ENCODE measurements around the gene DLG2. TPM values are rescaled to one million over a fixed set of nuclear protein-coding genes. Genes with fewer than 3 reads are reported as not detected.

The DLG2 gene
- total and polyA plus RNA-seq, 9 of the 15 experiments (the other 6 are each of a cell fraction or from before 2014, with no cell fraction given) = 0.52 to 1.6 (median 0.95) TPM

- no peak for DNase-seq (ENCODE audit: extremely low read depth in 1 of 4, low spot score in 3 of 4)
- in situ Hi-C loops (cut with MboI) = no loop called here
- no peak overlapping the region for H3K4me2 ChIP-seq (ENCODE audit: insufficient read depth, low read length)
- no peak overlapping the region for H3K4me3 ChIP-seq
- no peaks in the 10 kb centered on the region for H3K4me1 ChIP-seq (replicated peaks in 1 of 2; ENCODE audit: control insufficient read depth in 2 of 2, insufficient read depth in 2 of 2, low read length in 2 of 2)
- no peak overlapping the region for H3K9ac ChIP-seq (ENCODE audit: insufficient read depth in 1 of 2, low read depth in 2 of 2, low read length in 2 of 2)
- no peaks in the 10 kb centered on the region for H3K9me3 ChIP-seq (replicated peaks; ENCODE audit: control insufficient read depth, insufficient read depth, low read depth, low read length)
- H3K79me2 ChIP-seq (ENCODE audit: control insufficient read depth, insufficient read depth, low read length) = no peaks in the 10 kb centered on the region
- no peaks in the 10 kb centered on the region for H3K9me1 ChIP-seq (ENCODE audit: control insufficient read depth, insufficient read depth, low read length)
- no peak for FAIRE-seq
- no peaks in the 10 kb centered on the region for H3K27me3 ChIP-seq (ENCODE audit: control insufficient read depth in 2 of 2, insufficient read depth in 2 of 2, low read length in 2 of 2)
- no peak overlapping the region for H3K27ac ChIP-seq (ENCODE audit: extremely low read depth, low read depth, low read length)
- H4K20me1 ChIP-seq (replicated peaks; ENCODE audit: control insufficient read depth, insufficient read depth, low read length) = no peaks in the 10 kb centered on the region
- POLR2A ChIA-PET = no interaction called here
- intact Hi-C loops (cut with micrococcal nuclease) = no loop called here
- H2AFZ ChIP-seq (ENCODE audit: low read depth, low read length) = no peak overlapping the region
- no TSS peak for BruUV-seq (replicated peaks)
- H3K36me3 ChIP-seq (ENCODE audit: control insufficient read depth, insufficient read depth, low read length) = no peaks in the 10 kb centered on the region
- CTCF ChIA-PET (ENCODE audit: low intra/inter-chr PET ratio) = no interaction called here
- no peak for ATAC-seq
- WGBS (ENCODE audit: insufficient coverage, low coverage, missing lambda C conversion rate) = 7% methylated on average over 1 of the region's 1 CpG
- TF ChIP-seq PKNOX1 (IDR thresholded peaks at IDR 0.05) (no peak), ZNF217 (CRISPR knock-in tag; IDR thresholded peaks at IDR 0.05) (no peak), ZSCAN32 (CRISPR knock-in tag; IDR thresholded peaks at IDR 0.05) (no peak), TCF7 (IDR thresholded peaks at IDR 0.05; ENCODE audit: borderline replicate concordance) (no peak), CBX1 (IDR thresholded peaks at IDR 0.05; ENCODE audit: low read depth) (no peak), ZNF592 (IDR thresholded peaks at IDR 0.05) (no peak), CBX2 (IDR thresholded peaks at IDR 0.05; ENCODE audit: insufficient read depth, low read length, poor library complexity, severe bottlenecking) (no peak), MCM2 (IDR thresholded peaks at IDR 0.05; ENCODE audit: low read depth) (no peak), IFI16 (CRISPR knock-in tag; IDR thresholded peaks at IDR 0.05) (no peak), SRSF9 (IDR thresholded peaks at IDR 0.05; ENCODE audit: borderline replicate concordance, low read depth, low read length) (no peak), SIN3A (IDR thresholded peaks at IDR 0.05; ENCODE audit: borderline replicate concordance in 2 of 2, control insufficient read depth in 1 of 2, low read depth in 2 of 2, low read length in 2 of 2) (no peak)
- TF ChIP-seq, protein P1, sequence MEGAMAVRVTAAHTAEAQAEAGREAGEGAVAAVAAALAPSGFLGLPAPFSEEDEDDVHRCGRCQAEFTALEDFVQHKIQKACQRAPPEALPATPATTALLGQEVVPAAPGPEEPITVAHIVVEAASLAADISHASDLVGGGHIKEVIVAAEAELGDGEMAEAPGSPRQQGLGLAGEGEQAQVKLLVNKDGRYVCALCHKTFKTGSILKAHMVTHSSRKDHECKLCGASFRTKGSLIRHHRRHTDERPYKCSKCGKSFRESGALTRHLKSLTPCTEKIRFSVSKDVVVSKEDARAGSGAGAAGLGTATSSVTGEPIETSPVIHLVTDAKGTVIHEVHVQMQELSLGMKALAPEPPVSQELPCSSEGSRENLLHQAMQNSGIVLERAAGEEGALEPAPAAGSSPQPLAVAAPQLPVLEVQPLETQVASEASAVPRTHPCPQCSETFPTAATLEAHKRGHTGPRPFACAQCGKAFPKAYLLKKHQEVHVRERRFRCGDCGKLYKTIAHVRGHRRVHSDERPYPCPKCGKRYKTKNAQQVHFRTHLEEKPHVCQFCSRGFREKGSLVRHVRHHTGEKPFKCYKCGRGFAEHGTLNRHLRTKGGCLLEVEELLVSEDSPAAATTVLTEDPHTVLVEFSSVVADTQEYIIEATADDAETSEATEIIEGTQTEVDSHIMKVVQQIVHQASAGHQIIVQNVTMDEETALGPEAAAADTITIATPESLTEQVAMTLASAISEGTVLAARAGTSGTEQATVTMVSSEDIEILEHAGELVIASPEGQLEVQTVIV (CRISPR knock-in tag; IDR thresholded peaks at IDR 0.05; ENCODE audit: borderline replicate concordance) = no peak
- TF ChIP-seq, protein P2, sequence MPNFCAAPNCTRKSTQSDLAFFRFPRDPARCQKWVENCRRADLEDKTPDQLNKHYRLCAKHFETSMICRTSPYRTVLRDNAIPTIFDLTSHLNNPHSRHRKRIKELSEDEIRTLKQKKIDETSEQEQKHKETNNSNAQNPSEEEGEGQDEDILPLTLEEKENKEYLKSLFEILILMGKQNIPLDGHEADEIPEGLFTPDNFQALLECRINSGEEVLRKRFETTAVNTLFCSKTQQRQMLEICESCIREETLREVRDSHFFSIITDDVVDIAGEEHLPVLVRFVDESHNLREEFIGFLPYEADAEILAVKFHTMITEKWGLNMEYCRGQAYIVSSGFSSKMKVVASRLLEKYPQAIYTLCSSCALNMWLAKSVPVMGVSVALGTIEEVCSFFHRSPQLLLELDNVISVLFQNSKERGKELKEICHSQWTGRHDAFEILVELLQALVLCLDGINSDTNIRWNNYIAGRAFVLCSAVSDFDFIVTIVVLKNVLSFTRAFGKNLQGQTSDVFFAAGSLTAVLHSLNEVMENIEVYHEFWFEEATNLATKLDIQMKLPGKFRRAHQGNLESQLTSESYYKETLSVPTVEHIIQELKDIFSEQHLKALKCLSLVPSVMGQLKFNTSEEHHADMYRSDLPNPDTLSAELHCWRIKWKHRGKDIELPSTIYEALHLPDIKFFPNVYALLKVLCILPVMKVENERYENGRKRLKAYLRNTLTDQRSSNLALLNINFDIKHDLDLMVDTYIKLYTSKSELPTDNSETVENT (CRISPR knock-in tag; IDR thresholded peaks at IDR 0.05) = no peak
Observed at GRCh38 chr11:83564870-83565269, 2062.3 kb downstream of the DLG2 start.

Data from K562 (cell line).